Stimulated activated CD4-positive, alpha-beta T cell treated with anti-CD3 and anti-CD28 coated beads, Interleukin-4, amount 100 ng/mL, for 24 hours (primary cell): ENCODE measurements around the gene SNX30.

ENCODE experiments used
- DNase-seq: peaks from one replicate; pipeline ENCODE4 v3.0.0-alpha.2; 2020

SNX30 gene

DNA sequence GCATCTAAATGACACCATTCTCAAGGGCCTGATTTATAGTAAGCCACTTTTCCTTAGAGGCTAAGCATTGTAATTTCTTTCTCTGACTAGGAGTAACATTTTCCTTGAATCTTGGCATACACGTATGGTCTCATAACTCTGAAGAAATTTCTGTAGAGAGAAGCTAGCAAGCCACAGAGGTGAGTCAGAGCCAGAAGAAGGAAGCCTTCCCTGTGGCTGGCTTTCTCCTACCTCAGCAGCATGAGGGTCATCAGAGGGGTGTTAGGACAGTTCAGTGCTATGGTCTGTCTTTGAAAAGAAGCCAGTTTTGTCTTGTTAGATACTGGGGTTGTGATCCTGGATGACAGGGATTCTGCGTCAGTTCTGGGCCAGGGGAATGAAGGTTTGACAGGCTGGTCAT is 3.2 kb downstream of the SNX30 start:
- peak; percentile 9 for DNase-seq

DNA sequence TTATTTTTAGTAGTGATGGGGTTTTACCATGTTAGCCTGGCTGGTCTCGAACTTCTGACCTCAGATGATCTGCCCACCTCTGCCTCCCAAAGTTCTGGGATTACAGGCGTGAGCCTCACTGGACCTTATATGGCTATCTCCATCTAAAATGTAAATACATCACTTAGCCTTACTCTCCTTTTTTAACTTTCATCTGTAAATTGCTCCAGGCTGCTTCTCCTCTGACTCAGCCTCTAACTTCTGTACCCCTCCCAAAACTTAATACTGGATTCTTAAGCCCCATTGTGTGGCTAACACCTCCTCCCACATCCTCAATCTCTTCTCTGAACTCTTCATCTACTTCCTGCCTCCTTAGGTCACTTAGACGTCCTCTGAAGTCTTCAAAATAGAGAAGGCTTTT is 4.0 kb downstream of the SNX30 start:
- DNase-seq: peak; percentile 23

DNA sequence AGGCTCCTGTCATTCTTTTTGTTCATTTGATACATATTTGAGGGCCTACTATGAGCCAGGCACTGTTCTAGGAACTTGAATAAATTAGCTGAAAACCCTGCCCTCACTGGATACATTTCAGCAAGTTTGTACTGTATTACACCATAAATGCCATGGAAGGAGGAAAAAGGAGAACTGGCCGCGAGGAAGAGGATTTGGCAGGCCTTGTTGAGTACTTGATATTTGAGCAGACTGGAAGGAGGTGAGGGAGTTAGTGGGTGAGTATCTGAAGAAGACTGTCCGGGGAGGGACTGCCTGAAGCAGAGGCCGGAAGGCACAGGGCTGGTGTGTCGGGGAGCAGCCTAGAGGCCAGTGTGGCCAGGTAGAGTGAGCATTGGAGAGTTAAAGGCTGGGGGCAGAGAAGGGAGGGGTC is 4.5 kb downstream of the SNX30 start:
- no peak for DNase-seq

DNA sequence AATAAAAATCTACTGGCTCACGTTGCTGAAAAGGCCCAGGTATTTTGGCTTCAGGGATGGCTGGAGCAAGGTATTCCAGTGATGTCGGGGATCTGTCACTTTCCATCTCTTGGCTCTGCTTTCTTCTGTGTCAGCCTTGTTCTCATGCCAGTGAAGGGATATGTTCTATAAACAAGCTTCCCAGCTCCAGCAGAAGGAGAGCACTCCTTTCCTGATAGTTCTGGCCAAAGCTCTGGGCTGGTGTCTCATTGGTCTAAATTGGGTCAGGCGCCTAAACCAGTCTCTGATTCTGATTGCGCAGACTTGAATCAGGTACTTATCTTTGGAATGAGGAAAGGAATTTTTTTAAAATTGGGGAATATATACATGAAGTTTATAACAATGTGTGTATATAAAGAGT is 5.1 kb downstream of the SNX30 start:
- no peak for DNase-seq

DNA sequence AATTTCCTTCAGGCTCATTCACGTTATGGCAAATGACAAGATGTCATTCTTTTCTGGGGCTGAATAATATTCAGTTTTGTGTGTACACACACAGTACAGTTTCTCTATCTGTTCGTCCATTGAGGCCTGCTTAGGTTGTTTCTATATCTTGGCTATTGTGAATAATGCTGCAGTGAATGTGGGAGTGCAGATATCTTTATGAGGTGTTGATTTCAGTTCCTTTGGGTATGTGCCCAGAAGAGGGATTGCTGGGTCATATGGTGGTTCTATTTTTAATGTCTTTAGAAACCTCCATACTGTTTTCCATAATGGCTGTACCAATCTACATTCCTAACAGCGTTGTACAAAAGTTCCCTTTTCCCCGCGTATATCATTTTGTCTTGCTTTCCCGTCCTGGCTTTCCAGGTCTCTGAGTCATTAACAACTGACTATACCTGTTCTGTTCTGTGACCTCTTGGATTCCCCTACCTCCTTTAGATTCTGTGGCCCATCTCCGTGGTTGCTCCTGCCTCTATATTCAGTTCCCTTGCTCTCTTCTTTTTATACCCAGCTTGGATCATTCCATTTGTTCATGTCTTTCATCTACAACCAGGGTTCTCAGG is 6.8 kb downstream of the SNX30 start:
- DNase-seq: no peak

DNA sequence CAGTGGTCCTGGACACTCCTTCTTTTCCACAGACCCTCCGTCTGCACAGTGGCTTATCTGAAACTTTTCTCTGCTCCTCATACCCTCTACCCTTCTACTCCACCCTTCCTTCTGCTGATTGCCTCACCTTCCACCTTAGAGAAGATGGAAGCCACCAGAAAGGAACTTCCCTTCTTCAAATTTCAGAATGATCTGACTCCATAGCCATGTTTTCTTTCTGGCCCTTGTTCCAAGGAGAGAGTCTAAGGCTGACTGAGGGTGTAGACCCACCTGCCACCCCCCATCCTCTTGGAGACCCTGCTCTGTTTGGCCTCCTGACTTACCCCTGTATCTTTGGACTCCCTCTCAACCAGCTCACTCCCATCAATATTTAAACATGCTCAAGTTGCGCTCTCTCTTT is 7.4 kb downstream of the SNX30 start:
- no peak for DNase-seq

- DNase-seq: no peak
These were observed 10.3 kb downstream of the SNX30 start for GRCh38 chr9:112760821-112761220.

GRCh38 chr9:112761912-112762655 is 11.5 kb downstream of the SNX30 start:
- no peak for DNase-seq

- no peak for DNase-seq
These were observed 12.4 kb downstream of the SNX30 start for GRCh38 chr9:112762726-112763518.

DNA sequence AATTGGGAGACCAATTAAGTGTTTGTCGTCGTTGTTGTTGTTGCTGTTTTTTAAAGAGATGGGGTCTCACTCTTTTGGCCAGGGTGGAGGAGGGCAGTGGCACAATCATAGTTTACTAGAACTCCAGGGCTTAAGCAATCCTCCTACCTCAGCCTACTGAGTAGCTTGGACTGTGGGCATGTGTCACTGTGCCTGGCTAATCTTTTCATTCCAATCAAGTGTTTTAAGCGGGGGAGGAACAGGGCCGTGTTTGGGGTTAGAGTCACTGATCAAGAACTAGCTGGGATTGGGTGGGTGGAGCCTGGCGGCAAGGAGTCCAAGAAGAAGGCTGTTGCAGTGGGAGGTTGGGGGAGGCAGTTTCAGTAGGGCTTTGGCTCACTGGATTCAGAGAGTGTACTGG is 13.8 kb downstream of the SNX30 start:
- no peak for DNase-seq

DNA sequence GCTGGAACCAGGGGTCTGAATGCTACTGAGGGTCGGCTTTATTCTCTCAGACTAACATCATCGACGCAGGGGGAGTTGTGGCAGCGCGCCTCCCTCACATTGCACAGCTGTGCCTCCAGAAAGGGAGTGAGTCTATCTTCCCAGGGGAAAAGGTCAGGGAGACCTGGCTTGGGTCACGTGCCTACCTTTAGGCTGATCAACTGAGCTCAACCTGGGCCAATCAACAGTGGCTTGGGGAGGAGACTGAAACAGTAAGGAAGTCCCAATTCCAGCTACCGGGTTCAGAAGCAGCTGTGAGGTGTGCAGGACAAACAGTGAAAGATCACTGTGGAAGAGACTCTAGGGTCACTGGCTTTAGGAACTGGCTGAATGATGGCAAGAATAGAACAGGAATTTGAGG is 14.3 kb downstream of the SNX30 start:
- DNase-seq: no peak

DNA sequence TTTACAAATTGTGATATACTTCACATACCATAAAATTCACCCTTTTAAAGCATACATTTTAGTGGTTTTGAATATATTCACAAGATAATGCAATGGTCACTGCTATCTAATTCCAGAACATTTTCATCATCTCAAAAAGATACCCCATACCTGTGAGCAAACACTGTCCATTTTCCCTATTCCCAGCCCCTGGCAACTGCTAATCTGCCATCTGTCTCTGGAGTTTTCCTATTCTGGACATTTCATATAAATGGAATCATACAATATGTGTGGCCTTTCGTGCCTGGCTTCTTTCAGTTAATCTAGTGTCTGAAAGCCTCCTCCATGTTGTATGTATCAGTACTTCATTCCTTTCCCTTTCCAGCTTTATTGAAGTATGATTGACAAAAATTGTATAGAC is 14.7 kb downstream of the SNX30 start:
- no peak for DNase-seq

DNA sequence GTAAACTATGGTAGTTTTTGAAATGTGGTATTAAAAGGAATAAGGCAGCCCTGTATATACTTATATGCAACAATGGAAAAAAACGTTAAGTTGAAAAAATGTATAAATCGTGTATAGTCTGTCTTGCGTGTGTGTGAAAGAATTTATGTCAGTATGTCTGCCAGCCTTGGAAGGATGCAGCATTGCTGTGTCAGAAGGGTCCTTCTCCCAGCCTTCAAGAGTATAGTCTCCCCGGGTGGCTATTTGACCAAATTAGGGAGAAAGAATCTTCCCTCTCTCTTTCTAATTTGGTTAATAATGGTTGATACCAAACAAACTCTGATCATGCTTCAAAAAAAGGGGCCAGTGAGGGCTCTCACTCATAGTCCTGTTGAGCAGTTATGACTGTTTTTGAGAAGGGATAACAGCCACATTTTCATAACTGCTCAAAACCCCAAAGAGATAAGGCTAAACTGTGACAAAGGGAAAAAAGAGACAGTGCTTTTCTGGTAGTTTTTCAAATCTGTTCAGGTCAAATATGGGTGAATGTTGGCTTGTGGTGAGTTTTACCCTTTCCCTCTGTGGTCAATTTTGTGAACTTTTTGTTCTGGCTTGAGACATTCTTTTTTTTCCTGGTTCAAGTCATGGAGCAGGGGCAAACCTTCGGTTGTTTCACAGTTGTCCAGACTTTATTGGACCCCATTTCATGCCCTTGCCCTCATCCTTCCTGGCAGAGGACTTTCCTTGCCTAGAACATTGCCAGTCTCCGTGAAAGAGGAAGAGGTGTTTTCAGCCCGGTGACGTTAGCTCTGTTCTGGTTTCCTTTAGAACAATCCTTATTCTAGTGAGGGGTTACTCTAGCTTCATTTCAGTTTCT is 21.0 kb downstream of the SNX30 start:
- no peak for DNase-seq

- no peak for DNase-seq
These were observed 21.6 kb downstream of the SNX30 start for GRCh38 chr9:112772215-112772509.

GRCh38 chr9:112772551-112772950 is 22.0 kb downstream of the SNX30 start:
- no peak for DNase-seq

DNA sequence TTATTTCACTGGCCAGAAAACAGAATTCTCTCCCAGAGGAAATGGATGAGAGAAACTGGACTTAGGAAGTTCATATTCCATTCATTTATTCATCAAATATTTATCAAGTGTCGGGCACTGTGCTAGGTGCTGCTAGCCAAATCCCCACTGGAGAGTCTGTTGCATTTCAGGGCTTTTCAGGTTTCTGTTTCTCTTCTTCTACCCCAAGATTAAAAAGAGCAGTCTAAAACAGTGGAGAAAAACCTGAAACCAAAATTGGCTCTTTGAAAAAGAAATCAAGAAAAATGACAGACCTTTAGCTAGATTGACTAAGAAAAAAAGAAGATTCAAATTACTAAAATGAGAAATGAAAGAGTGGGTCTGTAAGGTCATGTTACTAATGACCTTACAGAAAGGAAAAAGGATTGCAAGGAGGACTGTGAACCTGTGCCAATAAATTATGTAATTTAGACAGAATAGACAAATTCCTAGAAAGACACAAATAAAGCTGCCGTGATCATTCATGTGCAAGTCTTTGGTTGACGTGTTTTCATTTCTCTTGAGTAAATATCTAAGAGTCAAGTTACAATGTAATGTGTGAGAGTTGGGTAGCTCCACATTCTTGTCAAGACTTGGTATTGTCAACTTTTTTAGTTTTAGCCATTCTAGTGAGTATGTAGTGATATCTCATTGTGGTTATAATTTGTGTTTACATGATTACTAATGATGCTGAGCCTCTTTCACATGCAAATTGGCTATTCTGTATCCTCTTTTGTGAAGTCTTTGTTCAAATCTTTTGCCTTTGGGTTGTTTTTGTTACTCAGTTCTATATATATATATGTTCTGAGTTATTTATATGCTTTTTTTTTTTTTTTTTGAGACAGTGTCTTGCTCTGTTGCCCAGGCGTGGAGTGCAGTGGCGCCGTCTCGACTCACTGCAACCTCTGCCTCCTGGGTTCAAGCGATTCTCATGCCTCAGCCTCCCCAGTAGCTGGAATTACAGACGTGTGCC is 23.7 kb downstream of the SNX30 start:
- DNase-seq: no peak

DNA sequence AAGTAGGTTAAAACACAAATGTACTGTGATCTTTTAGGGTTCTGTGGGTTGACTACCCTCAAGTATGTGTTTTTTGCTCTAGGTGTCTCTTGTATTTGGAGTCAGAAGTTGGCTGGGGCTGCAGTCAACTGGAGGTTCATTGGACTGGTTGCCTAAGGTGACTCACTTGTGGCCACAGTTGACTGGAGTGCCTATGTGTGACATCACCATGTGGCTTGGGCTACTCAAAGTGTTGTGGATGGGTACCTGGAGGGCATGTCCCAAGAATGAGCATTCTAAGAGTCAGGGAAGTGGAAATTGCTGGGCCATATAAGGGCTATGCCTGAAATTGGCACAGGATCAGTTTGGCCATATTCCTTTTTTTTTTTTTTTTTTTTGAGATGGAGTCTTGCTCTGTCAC is 27.4 kb downstream of the SNX30 start:
- no peak for DNase-seq

GRCh38 chr9:112780450-112781036 is 30.0 kb downstream of the SNX30 start:
- DNase-seq: no peak

DNA sequence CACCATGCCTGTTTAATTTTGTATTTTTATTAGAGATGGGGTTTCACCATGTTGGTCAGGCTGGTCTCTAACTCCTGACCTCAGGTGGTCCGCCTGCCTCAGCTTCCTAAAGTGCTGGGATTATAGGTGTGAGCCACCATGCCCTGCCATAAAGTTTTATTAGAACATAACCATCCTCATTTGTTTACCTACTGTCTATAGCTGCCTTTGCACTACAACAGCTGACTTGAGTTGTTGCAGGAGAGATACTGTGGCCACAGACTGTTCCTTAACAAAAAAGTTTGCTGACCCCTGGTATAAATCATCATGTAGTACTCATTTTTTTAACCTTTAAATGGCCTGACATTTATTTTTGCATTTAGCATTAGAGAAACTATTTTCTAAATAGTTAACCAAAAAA is 31.7 kb downstream of the SNX30 start:
- no peak for DNase-seq

GRCh38 chr9:112783551-112783954 is 33.0 kb downstream of the SNX30 start:
- no peak for DNase-seq

- DNase-seq: no peak
These were observed 33.6 kb downstream of the SNX30 start for GRCh38 chr9:112784020-112784785.
